HL-60 (cell line): ENCODE data around the gene PRMT3.

Experiments
- CTCF ChIP-seq: IDR thresholded peaks from one replicate; pipeline ENCODE4 v1.5.1; 2011; ENCODE audit warnings: low read length, control low read depth, inconsistent platforms; ENCODE audit not compliant: insufficient read depth
- GABPA ChIP-seq: IDR thresholded peaks from 2 replicates; pipeline ENCODE4 v1.6.1; 2012; ENCODE audit warnings: low read depth
- POLR2AphosphoS5 ChIP-seq: IDR thresholded peaks from 2 replicates; pipeline ENCODE4 v1.6.1; 2012; ENCODE audit warnings: low read depth
- REST ChIP-seq: IDR thresholded peaks from 2 replicates; pipeline ENCODE4 v1.6.1; 2012; ENCODE audit warnings: low read depth; ENCODE audit not compliant: insufficient replicate concordance

- TF ChIP-seq CTCF (no peak), POLR2AphosphoS5 (no peak), GABPA (no peak), REST (no peak)
Observed at GRCh38 chr11:20488352-20488751, 100.8 kb downstream of the PRMT3 start.
